ENCODE data around the gene KRTAP8-1. TPM values are rescaled to one million over a fixed set of nuclear protein-coding genes. Genes with fewer than 3 reads are reported as not detected.

The KRTAP8-1 gene
- not detected in 2 replicates for total RNA-seq

DNA sequence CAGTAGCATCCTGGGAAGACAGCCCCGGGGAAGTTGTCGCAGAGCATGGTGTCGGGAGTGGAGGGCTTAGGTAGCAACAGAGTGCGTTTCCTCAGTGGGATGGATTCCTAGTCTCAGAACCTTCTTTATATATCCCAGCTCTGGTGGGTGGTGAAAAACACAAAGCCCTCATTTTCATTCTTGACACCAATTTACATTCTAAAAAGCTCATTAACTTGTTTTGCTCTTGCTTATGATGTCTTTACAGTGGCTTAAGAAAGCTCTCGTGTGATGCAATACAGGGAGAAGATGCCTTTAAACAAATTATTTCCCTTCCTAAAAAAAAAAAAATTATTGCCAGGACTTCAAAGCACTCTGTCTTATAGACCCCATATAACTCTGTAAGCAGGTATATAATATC is at the start of gene KRTAP8-1:
KRTAP8-1 (minus strand) TSS at position 101 of the 400 bp plus-strand sequence; CDS start at position 47, 54 bp downstream.

GRCh38 chr21:30829659-30830058 is 16.6 kb upstream of the KRTAP8-1 start, which contains the start of gene KRTAP7-1:
KRTAP7-1 (minus strand) TSS chr21:30829759; CDS start chr21:30829698, 61 bp downstream.

Other genes with a start within 250 kb of the KRTAP8-1 start
- gene KRTAP22-2, start 222.9 kb downstream of the KRTAP8-1 start, total RNA-seq = not detected in 2 replicates
- gene KRTAP6-3, start 220.8 kb downstream of the KRTAP8-1 start, total RNA-seq = not detected in 2 replicates
- gene KRTAP6-2, start 214.4 kb downstream of the KRTAP8-1 start, total RNA-seq = not detected in 2 replicates
- not detected in 2 replicates for gene KRTAP22-1, start 212.2 kb downstream of the KRTAP8-1 start, total RNA-seq
- gene KRTAP6-1, start 199.3 kb downstream of the KRTAP8-1 start, total RNA-seq = not detected in 2 replicates
- not detected in 2 replicates for gene KRTAP20-1, start 196.8 kb downstream of the KRTAP8-1 start, total RNA-seq
- gene KRTAP20-4, start 192.6 kb downstream of the KRTAP8-1 start, total RNA-seq = not detected in 2 replicates
- gene KRTAP20-2, start 178.1 kb downstream of the KRTAP8-1 start, total RNA-seq = not detected in 2 replicates
- not detected in 2 replicates for gene KRTAP20-3, start 170.4 kb downstream of the KRTAP8-1 start, total RNA-seq
- gene KRTAP21-3, start 94.5 kb downstream of the KRTAP8-1 start, total RNA-seq = not detected in 2 replicates
- not detected in 2 replicates for gene KRTAP21-2, start 66.0 kb downstream of the KRTAP8-1 start, total RNA-seq
- not detected in 2 replicates for gene KRTAP21-1, start 57.8 kb downstream of the KRTAP8-1 start, total RNA-seq
- not detected in 2 replicates for gene KRTAP7-1, start 16.5 kb upstream of the KRTAP8-1 start, total RNA-seq
- gene KRTAP11-1, start 68.3 kb upstream of the KRTAP8-1 start, total RNA-seq = not detected in 2 replicates
- gene KRTAP19-8, start 225.2 kb upstream of the KRTAP8-1 start, total RNA-seq = not detected in 2 replicates

All from regular cardiac myocyte (primary cell).